WI38 (cell line): Measurements from ENCODE around the gene KLHL15.
A peak's percentile ranks its signal among the peaks of the same experiment; 100 is the strongest.
"Not testable (repeated sequence)": the region's sequence is repeated elsewhere in the genome, so short reads cannot be mapped to it uniquely, and the experiment has no call there.

Source experiments
- H3K4me3 ChIP-seq: 2 replicates; pipeline ENCODE4 v1.5.1; 2011; ENCODE audit warnings: low read depth, mild to moderate bottlenecking, control low read depth, low read length
- CTCF ChIP-seq: IDR thresholded peaks from 2 replicates; pipeline ENCODE4 v1.5.1; 2012; ENCODE audit warnings: low read depth, mild to moderate bottlenecking, control low read depth, low read length

The KLHL15 gene

GRCh38 chrX:24027086-24027485, at the start of gene KLHL15:
Gene KLHL15, minus strand, starts transcription at chrX:24027186. Its CDS starts 20,493 bp downstream, at chrX:24006693.
- peak within 1 kb of the TSS; percentile 68 for H3K4me3 ChIP-seq
- TF ChIP-seq CTCF: no peak

- H3K4me3 ChIP-seq: no peak overlapping the region
- TF ChIP-seq CTCF: no peak
Measured at GRCh38 chrX:24069877-24070276, 42.9 kb upstream of the KLHL15 start.

GRCh38 chrX:24063488-24063887, 36.5 kb upstream of the KLHL15 start:
- H3K4me3 ChIP-seq: no peak overlapping the region

GRCh38 chrX:24055043-24055356, 28.0 kb upstream of the KLHL15 start:
- no peak for TF ChIP-seq CTCF
- no peak overlapping the region for H3K4me3 ChIP-seq

More at GRCh38 chrX:24063488-24063887, 36.5 kb upstream of the KLHL15 start:
- no peak for TF ChIP-seq CTCF

GRCh38 chrX:24054182-24055042, 27.4 kb upstream of the KLHL15 start, which contains the start of gene EIF2S3:
Gene EIF2S3, plus strand, starts transcription at chrX:24054956. Its CDS starts 13 bp downstream, at chrX:24054969.
- no peak within 1 kb of the TSS for H3K4me3 ChIP-seq
- peak; percentile 45 for TF ChIP-seq CTCF

- not testable (repeated sequence) for H3K4me3 ChIP-seq
Measured at GRCh38 chrX:24050522-24051318, 23.7 kb upstream of the KLHL15 start.

GRCh38 chrX:24049643-24050042, 22.7 kb upstream of the KLHL15 start:
- not testable (repeated sequence) for H3K4me3 ChIP-seq

- H3K4me3 ChIP-seq: not testable (repeated sequence)
Measured at GRCh38 chrX:24046060-24046459, 19.1 kb upstream of the KLHL15 start.

- no peak for TF ChIP-seq CTCF
- no peak overlapping the region for H3K4me3 ChIP-seq
Measured at GRCh38 chrX:24037729-24038128, 10.7 kb upstream of the KLHL15 start.
